T follicular helper cell (primary cell): ENCODE results near the gene IZUMO4.
"Not testable (repeated sequence)": the region's sequence is repeated elsewhere in the genome, so short reads cannot be mapped to it uniquely, and the experiment has no call there.

ENCODE experiments used
- DNase-seq: peaks from one replicate; pipeline ENCODE4 v3.0.0-alpha.2; 2020; ENCODE audit warnings: low read depth

IZUMO4 gene

DNA sequence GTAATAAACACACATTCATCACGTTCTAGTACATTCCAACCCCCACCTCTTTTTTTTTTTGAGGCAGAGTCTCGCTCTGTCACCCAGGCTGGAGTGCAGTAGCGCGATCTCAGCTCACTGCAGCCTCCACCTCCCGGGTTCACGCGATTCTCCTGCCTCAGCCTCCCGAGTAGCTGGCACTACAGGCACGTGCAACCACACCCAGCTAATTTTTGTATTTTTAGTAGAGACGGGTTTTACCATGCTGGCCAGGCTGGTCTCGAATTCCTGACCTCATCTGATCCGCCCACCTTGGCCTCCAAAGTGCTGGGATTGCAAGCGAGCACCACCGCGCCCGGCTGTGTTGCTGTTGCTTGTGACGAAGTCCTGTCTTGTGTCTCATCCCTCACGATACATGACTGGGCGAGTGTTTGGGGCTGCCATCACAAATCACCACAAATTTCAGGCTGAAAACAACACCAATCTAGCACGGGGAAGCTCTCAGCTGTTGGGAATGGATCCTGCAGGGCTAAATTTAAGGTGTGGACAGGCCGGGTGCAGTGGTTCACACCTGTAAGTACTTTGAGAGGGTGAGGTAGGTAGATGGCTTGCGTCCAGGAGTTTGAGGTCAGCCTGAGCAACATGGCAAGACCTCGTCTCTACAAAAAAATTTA lies 16.3 kb upstream of the IZUMO4 start:
- no peak for DNase-seq

DNA sequence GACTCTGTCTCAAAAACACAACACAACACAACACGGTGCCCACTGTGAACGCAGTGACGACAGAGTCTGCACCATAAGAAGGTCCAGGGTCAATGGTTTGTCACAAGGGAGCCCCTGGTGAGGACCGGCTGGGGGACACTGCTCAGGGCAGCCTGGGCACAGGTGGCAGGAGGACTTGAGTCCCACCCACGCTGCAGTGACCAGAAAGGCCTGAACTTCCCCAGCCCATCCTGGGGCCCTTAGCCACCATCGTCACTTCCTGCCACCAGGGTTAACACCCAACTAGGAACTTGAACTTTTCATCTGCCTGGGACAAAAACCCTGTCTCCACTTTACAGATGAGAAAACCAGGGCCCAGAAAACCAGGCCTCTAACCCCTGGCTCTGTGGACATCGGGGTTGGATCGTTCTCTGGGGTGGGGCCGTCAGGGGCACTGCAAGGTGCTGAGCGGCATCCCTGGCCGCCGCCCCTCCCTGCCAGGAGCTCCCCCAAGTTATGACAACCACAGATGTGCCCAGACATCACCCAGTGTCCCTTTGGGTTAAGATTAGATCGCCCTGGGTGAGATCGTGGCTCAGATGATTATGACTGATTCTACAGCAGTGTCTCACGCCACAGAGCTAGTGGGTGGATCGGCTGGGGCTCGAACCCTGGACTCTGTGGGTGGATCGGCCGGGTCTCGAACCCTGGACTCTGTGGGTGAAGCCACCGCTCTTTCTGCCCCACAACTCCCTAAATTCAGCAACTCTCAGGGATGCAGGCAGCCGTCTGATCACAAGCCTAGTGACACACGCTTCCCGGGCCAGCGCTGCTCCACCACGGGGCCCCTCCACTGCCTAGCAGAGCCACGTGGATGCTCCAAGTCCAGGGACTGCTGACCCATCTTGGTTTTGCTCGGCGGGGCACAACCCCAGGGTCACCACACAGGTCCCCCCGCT lies 14.6 kb upstream of the IZUMO4 start:
- no peak for DNase-seq

DNA sequence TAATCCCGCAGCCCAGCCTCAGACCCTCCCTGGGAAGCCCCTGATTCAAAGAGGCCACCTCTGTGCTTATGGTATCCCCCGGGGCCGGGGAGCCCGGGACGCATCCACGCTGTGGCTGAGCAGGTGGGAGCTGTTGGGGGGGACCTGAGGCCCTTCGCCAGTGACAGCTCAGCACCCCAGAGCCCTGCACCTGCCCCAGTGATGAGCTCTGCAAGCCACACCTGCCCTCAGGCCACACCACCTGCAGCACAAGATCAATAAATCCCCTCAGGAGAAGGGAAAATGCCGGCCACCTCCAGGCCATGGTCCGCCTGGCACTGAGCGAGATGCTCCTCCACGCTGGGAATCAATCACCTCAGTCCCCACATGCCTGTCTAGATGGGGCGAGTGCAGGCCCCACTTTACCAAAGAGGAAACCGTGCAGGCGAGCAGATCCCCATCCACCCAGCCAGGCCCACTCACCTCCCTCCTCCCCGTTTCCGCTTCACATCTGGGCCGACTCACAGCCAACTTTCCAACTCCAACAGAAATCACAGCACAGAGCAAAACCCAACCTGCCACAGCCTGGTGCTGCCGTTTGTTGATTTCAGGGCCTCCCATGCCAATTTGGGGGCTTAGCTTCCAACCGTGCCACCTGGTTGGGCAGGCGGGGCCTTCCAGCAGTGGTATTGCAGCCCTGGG lies 13.4 kb upstream of the IZUMO4 start:
- peak; percentile 60 for DNase-seq

DNA sequence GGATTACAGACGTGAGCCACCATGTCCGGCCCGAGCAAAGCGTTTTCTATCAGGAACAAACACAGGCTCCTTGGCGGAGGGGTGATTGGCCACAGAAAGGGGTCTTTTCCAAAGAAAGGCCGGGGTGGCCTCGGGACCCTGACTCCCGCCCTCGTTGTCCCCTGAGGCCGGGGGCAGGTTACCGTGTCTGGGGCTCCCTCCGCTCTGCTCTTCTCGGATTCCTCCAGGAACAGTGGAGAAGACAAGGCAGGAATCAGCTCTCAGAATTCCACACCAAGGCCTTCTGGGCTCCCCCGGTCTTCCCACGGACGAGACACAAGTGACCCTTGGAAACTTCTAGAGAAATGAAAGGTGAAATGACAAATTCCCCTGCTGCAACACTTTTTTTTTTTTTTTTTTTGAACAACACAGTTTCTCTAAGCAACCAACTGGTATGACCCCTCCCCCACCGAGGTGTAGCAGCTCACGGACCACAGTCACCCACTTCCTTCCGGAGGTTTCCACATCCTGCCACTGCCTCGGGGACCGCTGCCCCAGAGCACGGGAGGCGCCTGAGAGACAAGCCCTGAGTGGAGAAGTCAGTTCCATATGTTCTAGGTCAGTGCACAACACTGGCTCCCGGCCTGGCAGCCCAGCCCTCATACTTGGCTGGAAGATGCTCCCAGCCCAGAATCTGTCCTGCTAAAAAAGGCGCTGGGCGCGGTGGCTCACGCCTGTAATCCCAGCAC lies 11.6 kb upstream of the IZUMO4 start:
- peak; percentile 87 for DNase-seq

DNA sequence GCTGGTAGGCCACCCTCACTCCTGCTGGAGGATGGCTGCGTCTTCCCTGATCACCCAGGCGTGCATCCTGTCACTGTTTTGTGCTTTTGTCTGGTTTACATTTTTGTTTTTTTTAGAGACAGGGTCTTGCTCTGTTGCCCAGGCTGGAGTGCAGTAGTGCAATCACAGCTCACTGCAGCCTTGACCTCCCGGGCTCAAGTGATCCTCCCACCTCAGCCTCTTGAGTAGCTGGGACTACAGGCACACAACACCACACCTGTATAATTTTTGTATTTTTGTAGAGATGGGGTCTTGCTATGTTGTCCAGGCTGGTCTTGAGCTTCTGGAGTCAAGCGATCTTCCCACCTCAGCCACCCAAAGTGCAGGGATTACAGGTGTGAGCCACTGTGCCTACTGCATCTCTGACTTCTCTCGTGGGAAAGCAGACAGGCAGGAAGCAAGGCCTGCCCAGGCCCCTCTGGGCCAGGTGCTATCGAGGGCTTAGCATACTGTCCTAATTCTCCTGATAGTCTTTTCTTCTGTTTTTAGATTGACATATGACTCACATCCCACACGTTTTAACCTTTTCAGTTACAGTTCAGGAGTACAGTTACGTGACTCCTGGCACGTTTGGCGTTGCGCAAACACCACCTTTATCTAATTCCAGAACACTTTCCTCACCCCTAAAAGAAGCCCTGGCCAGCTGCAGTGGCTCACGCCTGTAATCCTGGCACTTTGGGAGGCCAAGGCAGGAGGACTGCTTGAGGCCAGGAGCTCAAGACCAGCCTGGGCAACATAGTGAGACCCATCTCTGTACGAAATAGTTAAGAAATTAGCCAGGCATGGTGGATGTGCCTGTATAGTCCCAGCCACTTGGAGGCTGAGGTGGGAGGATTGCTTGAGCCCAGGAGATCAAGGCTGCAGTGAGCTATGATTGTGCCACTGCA lies 9.8 kb upstream of the IZUMO4 start:
- DNase-seq, result not testable (repeated sequence)

DNA sequence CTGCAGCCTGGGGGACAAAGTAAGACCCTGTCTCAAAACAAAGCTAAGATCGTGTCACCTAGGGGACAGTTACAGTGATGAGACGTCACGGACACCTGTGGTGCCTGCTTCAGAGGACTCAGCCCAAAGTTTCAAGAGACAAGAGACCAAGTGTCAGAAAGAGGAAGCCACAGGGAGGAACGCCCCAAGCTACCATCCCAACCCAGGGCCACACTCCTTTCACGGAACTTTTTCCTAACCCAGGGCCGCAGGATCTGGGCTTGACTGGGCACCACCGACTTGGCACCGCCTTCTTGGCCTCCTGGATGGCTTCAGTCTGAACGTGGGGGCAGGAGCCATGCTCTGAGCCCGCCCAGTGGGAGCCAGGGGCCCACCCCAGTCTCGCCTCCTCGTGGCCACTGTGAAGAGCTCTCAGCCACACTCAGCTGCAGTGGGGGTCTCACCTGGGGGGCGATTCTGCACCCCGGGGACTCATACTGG lies 9.1 kb upstream of the IZUMO4 start:
- DNase-seq, result no peak

DNA sequence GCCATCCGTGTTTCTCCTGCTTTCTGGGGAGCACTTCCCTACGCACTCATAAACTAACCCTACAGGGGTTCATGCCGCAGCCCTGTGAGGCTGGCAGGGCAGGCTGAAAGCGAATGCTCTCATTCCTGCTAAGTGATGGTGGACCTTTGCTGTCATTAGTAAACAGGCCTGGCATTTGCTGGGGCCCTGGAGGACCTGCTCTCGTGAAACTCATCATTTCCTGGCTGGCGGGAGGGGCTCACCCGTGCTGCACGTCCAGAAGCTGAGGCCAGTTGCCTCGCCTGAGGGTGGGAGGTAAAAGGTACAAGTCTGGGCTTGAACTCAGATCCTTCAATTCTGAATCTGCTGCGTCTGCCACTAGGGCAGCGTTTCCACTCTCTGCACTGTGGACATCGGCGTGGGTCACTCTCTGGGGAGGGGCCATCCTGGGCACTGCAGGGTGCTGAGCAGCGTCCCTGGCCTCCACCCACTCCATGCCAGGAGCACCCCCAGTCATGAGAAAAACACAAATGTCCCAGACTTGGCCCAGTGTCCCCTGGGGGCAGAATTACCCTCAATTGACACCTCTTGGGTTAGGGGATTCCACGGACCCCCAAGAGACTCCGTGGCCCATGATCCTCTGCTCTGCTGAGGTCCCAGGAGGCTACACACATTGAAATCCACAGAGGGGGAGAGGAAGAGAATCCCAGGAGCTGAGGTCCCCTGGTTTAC lies 7.6 kb upstream of the IZUMO4 start:
- no peak for DNase-seq

DNA sequence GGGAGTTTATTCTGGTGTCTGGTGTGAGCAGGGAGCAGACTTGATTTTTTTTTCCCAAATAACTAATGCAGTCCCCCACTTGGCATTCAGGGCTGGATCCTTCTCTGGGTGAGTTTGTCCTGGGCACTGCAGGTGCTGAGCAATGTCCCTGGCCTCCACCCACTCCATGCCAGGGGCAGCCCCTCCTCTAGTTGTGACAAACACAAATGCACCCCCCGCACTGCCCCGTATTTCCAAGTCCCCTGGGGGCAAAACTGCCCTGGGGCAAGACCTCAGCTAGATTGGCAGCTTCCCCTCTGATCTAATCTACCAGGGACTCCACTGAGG lies 7.0 kb upstream of the IZUMO4 start:
- no peak for DNase-seq

DNA sequence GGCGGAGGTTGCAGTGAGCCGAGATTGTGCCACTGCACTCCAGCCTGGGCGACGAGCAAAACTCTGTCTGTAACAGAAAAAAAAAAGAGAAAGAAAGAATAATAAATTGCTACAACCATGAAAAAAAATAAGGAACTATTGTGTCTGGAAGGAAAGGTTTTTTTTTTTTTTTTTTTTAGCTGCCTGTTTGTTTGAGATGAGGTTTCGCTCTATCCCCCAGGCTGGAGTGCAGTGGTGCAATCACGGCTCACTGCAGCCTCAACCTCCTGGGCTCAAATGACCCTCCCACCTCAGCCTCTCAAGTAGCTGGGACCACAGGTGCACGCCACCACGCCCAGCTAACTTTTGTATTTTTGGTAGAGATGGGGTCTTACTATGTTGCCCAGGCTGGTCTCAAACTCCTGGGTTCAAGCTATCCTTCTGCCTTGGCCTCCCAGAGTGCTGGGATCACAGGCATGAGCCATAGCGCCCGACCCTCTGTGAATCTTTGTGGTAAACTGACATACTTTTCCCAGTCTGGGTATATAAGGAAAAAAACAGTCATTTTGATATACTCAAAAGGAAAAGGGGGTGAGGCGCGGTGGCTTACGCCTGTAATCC lies 4.7 kb upstream of the IZUMO4 start:
- not testable (repeated sequence) for DNase-seq

DNA sequence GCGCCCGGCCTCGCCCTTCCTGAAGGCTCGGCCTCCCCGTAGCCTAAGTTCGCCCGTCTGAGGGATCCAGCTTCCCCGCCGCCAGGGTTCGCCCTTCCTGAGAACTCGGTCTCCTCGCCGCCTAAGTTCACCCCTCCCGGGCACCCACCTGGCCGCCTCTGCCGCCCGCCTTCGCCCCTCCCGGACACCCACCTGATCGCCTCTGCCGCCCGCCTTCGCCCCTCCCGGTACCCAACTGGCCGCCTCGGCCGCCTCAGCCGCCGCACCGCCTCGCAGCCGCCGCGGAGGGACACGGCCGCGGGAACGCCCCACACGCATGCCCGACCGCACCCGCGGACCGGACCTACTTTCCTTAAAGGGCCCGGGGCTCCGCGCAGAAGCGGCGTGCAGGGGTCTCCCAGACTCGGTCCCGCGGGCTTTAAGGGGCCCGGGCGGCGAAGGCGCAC lies 658 bp upstream of the IZUMO4 start, which contains the start of gene MOB3A:
Gene MOB3A (minus strand): TSS at position 293 of the 446 bp plus-strand sequence. CDS start 17,766 bp downstream, outside the sequence.
- peak; percentile 78 for DNase-seq

DNA sequence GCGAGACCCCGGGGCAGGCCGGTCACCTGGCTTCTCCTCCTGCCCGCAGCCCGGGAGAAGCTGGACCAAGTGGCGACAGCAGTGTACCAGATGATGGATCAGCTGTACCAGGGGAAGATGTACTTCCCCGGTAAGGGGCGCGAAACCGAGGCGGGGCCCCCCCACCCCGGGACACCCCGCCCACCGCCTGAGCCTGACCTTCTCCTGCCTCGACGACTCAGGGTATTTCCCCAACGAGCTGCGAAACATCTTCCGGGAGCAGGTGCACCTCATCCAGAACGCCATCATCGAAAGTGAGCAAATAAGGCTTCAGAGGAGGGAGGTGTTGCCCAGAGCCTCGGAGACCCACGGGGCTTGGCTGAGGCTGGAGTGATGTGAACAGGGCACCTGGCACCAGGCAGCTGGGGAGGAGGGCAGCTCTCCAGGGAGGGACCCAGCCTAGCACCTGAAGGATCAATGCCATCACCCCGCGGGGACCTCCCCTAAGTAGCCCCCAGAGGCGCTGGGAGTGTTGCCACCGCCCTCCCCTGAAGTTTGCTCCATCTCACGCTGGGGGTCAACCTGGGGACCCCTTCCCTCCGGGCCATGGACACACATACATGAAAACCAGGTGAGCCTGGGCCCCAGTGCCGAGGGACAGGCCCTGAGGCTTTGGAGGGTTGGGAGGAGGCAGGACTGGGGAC lies 629 bp downstream of the IZUMO4 start:
- DNase-seq, result peak; percentile 43

DNA sequence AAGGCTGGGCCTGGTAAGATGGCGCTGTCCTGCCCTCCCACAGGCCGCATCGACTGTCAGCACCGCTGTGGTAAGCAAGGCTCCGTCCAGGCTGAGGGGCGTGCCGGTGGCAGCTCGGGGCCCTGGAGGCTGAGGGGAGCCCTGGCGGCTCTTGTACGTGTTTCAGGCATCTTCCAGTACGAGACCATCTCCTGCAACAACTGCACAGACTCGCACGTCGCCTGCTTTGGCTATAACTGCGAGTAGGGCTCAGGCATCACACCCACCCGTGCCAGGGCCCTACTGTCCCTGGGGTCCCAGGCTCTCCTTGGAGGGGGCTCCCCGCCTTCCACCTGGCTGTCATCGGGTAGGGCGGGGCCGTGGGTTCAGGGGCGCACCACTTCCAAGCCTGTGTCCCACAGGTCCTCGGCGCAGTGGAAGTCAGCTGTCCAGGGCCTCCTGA lies 1.2 kb downstream of the IZUMO4 start:
- DNase-seq, result no peak

DNA sequence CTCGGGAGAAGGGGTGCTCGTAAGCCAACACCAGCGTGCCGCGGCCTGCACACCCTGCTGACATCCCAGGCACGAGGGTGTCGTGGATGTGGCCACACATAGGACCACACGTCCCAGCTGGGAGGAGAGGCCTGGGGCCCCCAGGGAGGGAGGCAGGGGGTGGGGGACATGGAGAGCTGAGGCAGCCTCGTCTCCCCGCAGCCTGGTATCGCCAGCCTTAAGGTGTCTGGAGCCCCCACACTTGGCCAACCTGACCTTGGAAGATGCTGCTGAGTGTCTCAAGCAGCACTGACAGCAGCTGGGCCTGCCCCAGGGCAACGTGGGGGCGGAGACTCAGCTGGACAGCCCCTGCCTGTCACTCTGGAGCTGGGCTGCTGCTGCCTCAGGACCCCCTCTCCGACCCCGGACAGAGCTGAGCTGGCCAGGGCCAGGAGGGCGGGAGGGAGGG lies 2.4 kb downstream of the IZUMO4 start:
- DNase-seq, result no peak

DNA sequence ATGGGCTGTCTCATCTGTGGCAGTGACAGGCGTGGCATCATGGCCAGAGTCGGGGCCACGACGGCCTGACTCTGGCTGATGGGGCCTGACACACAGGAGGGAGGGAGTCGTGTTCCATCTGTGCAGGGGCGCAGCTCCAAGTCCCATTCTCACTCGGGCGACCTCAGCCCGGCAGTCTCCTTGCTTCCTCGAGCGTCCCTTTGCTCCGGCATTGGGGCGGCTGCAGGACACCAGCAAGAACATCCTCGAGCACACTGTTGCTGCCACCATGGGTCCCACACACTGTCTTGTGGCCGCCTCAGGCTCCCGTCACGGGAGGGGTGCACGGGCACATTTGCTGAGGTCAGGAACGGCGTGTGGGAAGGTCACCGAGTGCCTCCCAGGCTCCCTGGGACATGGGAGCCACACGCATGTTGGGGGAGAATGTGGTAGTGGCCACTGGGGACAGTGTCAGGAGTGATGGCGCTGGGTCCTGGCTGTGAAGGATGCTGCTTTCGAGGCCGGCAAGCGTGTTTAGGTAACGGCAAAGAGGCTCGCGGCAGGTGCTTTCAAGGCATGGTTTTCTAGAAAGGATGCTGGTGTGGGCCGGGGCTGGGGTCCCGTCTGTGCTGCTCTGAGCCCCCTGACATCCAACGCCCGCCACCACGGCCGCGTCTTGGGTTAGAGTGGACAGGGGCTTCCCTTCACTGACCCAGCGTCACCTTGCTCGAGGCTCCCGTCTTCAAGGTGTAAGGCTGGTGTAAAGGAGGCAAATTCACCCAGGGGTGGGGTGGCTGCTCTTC lies 3.4 kb downstream of the IZUMO4 start:
- no peak for DNase-seq

DNA sequence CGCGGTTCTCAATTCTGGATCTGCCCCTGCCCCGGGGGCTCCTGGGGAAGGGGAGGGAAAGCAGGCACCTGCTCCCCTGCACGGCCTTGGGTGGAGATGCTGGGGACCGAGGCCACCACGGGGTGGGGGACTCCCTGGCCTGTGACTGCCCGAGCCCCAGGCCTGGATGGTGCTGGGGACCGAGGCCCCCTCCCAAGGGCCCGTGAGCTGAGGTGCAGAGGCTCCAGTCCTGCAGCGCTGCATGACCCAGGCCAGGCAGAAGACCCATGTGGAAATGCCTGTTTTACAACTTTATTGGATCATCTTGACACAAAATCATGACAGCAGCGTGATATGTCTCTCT lies 4.0 kb downstream of the IZUMO4 start:
- no peak for DNase-seq

DNA sequence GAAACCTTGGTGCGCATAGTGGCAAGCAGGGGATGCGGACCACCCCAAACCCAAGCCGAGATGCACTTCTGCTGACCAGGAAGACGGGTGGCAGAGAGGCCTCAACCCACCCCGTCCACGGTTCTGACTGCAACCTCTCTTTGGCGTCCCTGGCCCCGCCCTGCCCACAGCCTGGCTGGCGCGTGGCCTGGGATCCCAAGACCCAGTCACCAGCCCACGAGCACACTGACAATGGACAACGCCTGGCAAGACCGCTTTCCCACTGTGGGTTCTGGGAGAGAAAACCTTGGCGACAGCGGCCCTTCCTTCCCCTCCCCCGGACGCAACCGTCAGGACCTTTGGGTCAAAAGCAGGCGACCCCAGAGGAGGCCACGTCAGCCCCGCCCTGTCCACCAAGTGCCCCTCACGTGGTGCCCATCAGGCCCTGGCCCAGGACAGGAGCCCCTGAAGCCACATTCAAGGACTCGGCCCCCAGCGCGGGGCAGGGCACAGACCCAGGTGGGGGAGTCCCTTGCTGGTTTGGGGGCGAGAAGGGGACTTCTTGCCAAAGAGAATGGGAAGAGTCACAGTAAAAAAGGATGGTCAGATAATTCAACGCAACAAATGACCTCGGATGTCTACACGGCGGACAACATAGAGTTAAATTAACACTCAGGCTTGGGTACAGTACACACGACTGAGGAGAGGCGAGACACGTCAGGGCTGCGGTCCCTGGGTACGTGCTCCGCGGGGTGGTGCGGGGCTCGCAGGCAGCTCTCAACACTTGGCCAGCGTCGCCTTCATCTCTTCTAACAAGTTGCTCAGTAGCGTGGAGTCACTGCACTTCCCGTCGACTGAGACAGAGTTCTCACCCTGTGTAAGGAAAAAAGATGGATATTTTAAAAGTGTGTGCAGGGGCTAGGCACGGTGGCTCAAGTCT lies 5.0 kb downstream of the IZUMO4 start:
- DNase-seq, result no peak
